DND-41 (cell line): ENCODE results near the gene MFSD6.

Source experiments
- ATAC-seq: fragments of 200-7000 bp; cut with Tn5 transposase; 3 replicates; pipeline ENCODE4 v1.9.1; 2021; ENCODE audit warnings: low read depth; ENCODE audit not compliant: insufficient read depth
- DNase-seq: peaks from one replicate; pipeline ENCODE4 v3.0.0-alpha.2; 2020
- H2AFZ ChIP-seq: 2 replicates; pipeline ENCODE4 v1.6.0; 2012; ENCODE audit warnings: low read depth, low read length
- H3K27ac ChIP-seq: 2 replicates; pipeline ENCODE4 v1.5.1; 2012; ENCODE audit warnings: low read length, inconsistent platforms
- H3K27me3 ChIP-seq: fragments of 200-600 bp; sonication (generic); 2 replicates; pipeline ENCODE4 v1.6.0; 2012; ENCODE audit warnings: low read length, mild to moderate bottlenecking, inconsistent platforms; ENCODE audit not compliant: insufficient read depth, poor library complexity
- H3K36me3 ChIP-seq: 2 replicates; pipeline ENCODE4 v1.5.1; 2012; ENCODE audit warnings: low read length, inconsistent platforms; ENCODE audit not compliant: insufficient read depth
- H3K4me1 ChIP-seq: 2 replicates; pipeline ENCODE4 v1.5.1; 2012; ENCODE audit warnings: mild to moderate bottlenecking, low read length; ENCODE audit not compliant: insufficient read depth
- H3K4me2 ChIP-seq: 2 replicates; pipeline ENCODE4 v1.6.0; 2012; ENCODE audit warnings: mild to moderate bottlenecking, moderate library complexity, low read length, inconsistent platforms; ENCODE audit not compliant: insufficient read depth
- H3K4me3 ChIP-seq, 2 experiments: fragments of 200-600 bp in 1 of 2; shearing (Covaris generic) in 1 of 2; 2 replicates each; pipeline ENCODE4 v1.5.1; 2012 to 2016; ENCODE audit warnings: inconsistent platforms in 2 of 2, low read length in 2 of 2, mild to moderate bottlenecking in 2 of 2, low read depth in 1 of 2, moderate library complexity in 1 of 2
- H3K79me2 ChIP-seq: 2 replicates; pipeline ENCODE4 v1.6.0; 2012; ENCODE audit warnings: low read length, inconsistent platforms; ENCODE audit not compliant: insufficient read depth
- H3K9ac ChIP-seq: 2 replicates; pipeline ENCODE4 v1.6.0; 2012; ENCODE audit warnings: low read depth, mild to moderate bottlenecking, inconsistent platforms, low read length, moderate library complexity
- H3K9me3 ChIP-seq: 2 replicates; pipeline ENCODE4 v1.5.1; 2012; ENCODE audit warnings: low read length, moderate library complexity, mild to moderate bottlenecking, inconsistent platforms; ENCODE audit not compliant: insufficient read depth, severe bottlenecking
- H4K20me1 ChIP-seq: 2 replicates; pipeline ENCODE4 v1.6.0; 2012; ENCODE audit warnings: low read length; ENCODE audit not compliant: insufficient read depth
- EZH2 ChIP-seq: IDR thresholded peaks from 3 replicates; pipeline ENCODE4 v1.6.1; 2012; ENCODE audit warnings: borderline replicate concordance, low read depth, mild to moderate bottlenecking, moderate library complexity, low read length, inconsistent platforms; ENCODE audit not compliant: severe bottlenecking
- TF ChIP-seq, protein P1 (sequence below): IDR thresholded peaks from 2 replicates; pipeline ENCODE4 v1.5.1; 2012; ENCODE audit warnings: borderline replicate concordance, low read length, moderate library complexity, mild to moderate bottlenecking; ENCODE audit not compliant: poor library complexity, severe bottlenecking; ENCODE audit errors: extremely low read depth

MFSD6 gene

DNA sequence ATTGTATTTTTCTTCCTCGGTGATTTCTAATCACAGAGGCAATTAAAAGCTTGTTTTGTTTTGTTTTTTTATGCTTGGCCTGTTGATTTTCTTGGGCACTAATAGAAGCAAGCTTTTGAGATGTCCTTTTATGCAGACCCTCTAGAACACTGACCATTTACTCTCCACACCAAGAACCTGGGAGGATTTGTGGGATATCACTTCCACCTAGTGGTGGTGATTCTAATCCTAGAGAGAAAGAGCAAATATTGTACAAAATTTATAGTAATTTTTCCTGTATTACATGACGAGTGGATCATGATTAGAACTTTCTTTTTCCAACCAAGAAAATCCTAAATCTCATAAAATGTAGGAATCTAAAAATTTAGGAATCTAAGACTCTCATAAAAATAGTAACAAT is 102.9 kb downstream of the MFSD6 start:
- H3K36me3 ChIP-seq = peaks cover 66% of the 10 kb centered on the region
- TF ChIP-seq, protein P1, sequence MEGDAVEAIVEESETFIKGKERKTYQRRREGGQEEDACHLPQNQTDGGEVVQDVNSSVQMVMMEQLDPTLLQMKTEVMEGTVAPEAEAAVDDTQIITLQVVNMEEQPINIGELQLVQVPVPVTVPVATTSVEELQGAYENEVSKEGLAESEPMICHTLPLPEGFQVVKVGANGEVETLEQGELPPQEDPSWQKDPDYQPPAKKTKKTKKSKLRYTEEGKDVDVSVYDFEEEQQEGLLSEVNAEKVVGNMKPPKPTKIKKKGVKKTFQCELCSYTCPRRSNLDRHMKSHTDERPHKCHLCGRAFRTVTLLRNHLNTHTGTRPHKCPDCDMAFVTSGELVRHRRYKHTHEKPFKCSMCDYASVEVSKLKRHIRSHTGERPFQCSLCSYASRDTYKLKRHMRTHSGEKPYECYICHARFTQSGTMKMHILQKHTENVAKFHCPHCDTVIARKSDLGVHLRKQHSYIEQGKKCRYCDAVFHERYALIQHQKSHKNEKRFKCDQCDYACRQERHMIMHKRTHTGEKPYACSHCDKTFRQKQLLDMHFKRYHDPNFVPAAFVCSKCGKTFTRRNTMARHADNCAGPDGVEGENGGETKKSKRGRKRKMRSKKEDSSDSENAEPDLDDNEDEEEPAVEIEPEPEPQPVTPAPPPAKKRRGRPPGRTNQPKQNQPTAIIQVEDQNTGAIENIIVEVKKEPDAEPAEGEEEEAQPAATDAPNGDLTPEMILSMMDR = peak; percentile 41
- no peak for TF ChIP-seq EZH2
- H4K20me1 ChIP-seq = no peaks in the 10 kb centered on the region
- H3K27me3 ChIP-seq = no peaks in the 10 kb centered on the region
- peaks cover 16% of the 10 kb centered on the region for H3K4me1 ChIP-seq
- no peak overlapping the region for H3K27ac ChIP-seq
- no peak overlapping the region for H2AFZ ChIP-seq
- H3K4me2 ChIP-seq = no peak overlapping the region
- ATAC-seq (no peak), DNase-seq (no peak)
- H3K4me3 ChIP-seq = no peak overlapping the region
- H3K9me3 ChIP-seq = no peaks in the 10 kb centered on the region
- no peak overlapping the region for H3K9ac ChIP-seq
- H3K79me2 ChIP-seq = no peaks in the 10 kb centered on the region

DNA sequence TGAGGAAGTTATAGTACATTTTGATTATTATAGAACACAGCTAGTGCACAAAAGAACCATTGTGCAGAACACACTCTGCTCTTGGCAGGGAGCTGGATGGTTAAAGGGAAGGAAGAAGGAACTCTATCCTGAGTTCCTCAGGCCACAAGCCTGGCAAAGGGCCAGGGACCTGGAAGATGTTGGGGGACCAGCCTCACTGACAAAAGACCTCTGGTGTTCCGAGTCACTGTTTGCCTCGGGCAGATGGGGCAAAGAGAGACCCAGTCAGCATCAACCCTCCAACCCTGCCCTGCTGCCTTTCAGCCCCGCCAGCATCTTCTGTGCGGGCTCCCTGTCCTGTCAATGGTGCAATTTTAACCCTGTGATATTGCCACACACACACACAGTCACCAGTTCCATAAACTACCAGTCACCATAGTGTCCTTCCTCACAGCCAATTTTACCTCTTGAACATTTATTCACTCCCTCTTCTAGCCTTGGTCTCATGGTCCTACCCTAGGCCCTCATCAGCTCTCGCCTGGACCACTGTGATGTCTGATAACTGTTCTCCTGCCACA is 104.5 kb downstream of the MFSD6 start:
- H3K4me1 ChIP-seq = peaks cover 31% of the 10 kb centered on the region
- H3K9me3 ChIP-seq = no peaks in the 10 kb centered on the region
- no peak overlapping the region for H3K4me3 ChIP-seq
- no peaks in the 10 kb centered on the region for H4K20me1 ChIP-seq
- no peaks in the 10 kb centered on the region for H3K27me3 ChIP-seq
- DNase-seq (no peak), ATAC-seq (no peak)
- no peak for TF ChIP-seq EZH2
- TF ChIP-seq, protein P1 = no peak
- no peak overlapping the region for H3K9ac ChIP-seq
- no peak overlapping the region for H3K4me2 ChIP-seq
- H2AFZ ChIP-seq = no peak overlapping the region
- H3K36me3 ChIP-seq = peaks cover 65% of the 10 kb centered on the region
- no peak overlapping the region for H3K27ac ChIP-seq
- no peaks in the 10 kb centered on the region for H3K79me2 ChIP-seq

DNA sequence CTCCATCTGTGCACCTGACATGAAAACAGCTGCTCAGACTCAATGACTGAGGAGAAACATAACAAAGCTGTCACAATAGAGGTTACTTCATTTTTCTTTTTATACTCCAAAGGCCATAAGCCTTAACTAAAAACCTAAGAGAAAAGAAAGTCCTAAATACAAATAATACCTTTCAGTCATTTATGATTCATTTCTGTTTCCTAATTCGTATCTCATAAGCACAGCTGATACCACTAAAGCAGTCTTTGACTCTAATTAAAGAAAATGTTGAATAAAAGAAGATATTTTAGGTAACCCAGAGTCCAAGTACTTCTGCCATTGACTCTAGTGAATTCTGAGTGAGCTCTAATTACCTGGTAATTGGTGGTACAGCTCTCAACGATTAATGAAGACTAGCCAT is 105.7 kb downstream of the MFSD6 start:
- TF ChIP-seq, protein P1 = no peak
- DNase-seq (no peak), ATAC-seq (no peak)
- H3K27me3 ChIP-seq = no peaks in the 10 kb centered on the region
- H3K27ac ChIP-seq = no peak overlapping the region
- H3K79me2 ChIP-seq = no peaks in the 10 kb centered on the region
- no peak overlapping the region for H3K9ac ChIP-seq
- no peaks in the 10 kb centered on the region for H4K20me1 ChIP-seq
- no peak overlapping the region for H3K4me3 ChIP-seq
- H3K36me3 ChIP-seq = peaks cover 68% of the 10 kb centered on the region
- H3K4me2 ChIP-seq = no peak overlapping the region
- H3K4me1 ChIP-seq = peaks cover 32% of the 10 kb centered on the region
- no peaks in the 10 kb centered on the region for H3K9me3 ChIP-seq
- no peak overlapping the region for H2AFZ ChIP-seq

DNA sequence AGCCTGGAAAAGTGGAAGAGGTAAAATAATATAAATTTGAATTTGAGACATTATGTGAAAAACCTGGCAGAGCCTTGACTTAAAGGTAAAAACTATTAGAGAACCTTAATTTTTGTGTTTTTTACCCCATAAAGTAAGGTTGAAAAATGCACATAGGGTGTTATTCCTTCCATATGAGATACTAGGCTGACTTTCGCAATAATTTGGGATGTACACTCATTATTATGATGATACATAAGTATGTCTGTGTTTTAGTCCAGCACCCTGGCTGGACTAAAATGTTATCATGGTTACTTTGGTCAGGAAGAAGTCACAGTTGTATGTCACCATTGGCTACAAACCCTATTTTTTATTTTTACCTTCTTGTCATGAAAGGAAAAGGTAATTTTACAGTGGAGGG is 106.5 kb downstream of the MFSD6 start:
- no peaks in the 10 kb centered on the region for H3K79me2 ChIP-seq
- H3K9ac ChIP-seq = no peak overlapping the region
- DNase-seq = no peak
- no peak overlapping the region for H3K4me3 ChIP-seq
- no peaks in the 10 kb centered on the region for H4K20me1 ChIP-seq
- ATAC-seq = no peak
- no peak overlapping the region for H2AFZ ChIP-seq
- TF ChIP-seq, protein P1 = no peak
- TF ChIP-seq EZH2 = no peak
- no peaks in the 10 kb centered on the region for H3K9me3 ChIP-seq
- peaks cover 70% of the 10 kb centered on the region for H3K36me3 ChIP-seq
- H3K27me3 ChIP-seq = no peaks in the 10 kb centered on the region
- H3K4me1 ChIP-seq = peaks cover 32% of the 10 kb centered on the region
- H3K27ac ChIP-seq = no peak overlapping the region
- H3K4me2 ChIP-seq = peak overlapping the region; percentile 47; the same call in 1 of the 2 replicates
